WTC11 (cell line): ENCODE data around the gene CALN1. TPM values are rescaled to one million over a fixed set of nuclear protein-coding genes. Genes with fewer than 3 reads are reported as not detected.

Experiments used
- ATAC-seq: fragments of 200-7000 bp; cut with Tn5 transposase; 2 replicates; pipeline ENCODE4 v1.10.0; 2021; ENCODE audit warnings: mild to moderate bottlenecking, moderate library complexity
- CTCF ChIA-PET: fragments of 300-600 bp; sonication (Branson Sonifier 250); formaldehyde crosslinking; loops from one replicate; lab custom pipeline; 2021; ENCODE audit warnings: antibody characterized with exemption; lab: Charles Lee
- POLR2A ChIA-PET: fragments of 350-600 bp; sonication (Branson Sonifier 250); formaldehyde crosslinking; loops from one replicate; lab custom pipeline; 2021; ENCODE audit warnings: antibody characterized with exemption; lab: Charles Lee
- DNase-seq: peaks from one replicate; pipeline ENCODE4 v3.0.0; 2021; ENCODE audit warnings: low spot score
- H3K27ac Mint-ChIP-seq: 2 replicates; pipeline ENCODE4 v1.8.0; 2021; ENCODE audit warnings: mixed read lengths
- H3K27me3 Mint-ChIP-seq: 2 replicates; pipeline ENCODE4 v1.8.0; 2021; ENCODE audit warnings: low read depth, mild to moderate bottlenecking, moderate library complexity, mixed read lengths
- H3K36me3 Mint-ChIP-seq: 2 replicates; pipeline ENCODE4 v1.8.0; 2021; ENCODE audit warnings: mixed read lengths
- H3K4me1 Mint-ChIP-seq: 2 replicates; pipeline ENCODE4 v1.8.0; 2022; ENCODE audit warnings: mixed read lengths
- H3K4me3 Mint-ChIP-seq: 2 replicates; pipeline ENCODE4 v1.8.0; 2021; ENCODE audit warnings: mild to moderate bottlenecking, moderate library complexity, mixed read lengths
- H3K9me3 Mint-ChIP-seq: 2 replicates; pipeline ENCODE4 v1.8.0; 2021; ENCODE audit warnings: mixed read lengths
- ATF2 ChIP-seq: sonication (generic); formaldehyde crosslinking; IDR thresholded peaks from 2 replicates; pipeline ENCODE4 v1.8.1; 2022; ENCODE audit warnings: low read depth, missing genetic modification reagents, borderline replicate concordance
- E2F5 ChIP-seq: sonication (generic); formaldehyde crosslinking; IDR thresholded peaks from 2 replicates; pipeline ENCODE4 v1.8.1; 2022; ENCODE audit warnings: mild to moderate bottlenecking, moderate library complexity, missing genetic modification reagents
- ESRRA ChIP-seq: sonication (generic); formaldehyde crosslinking; IDR thresholded peaks from 2 replicates; pipeline ENCODE4 v1.8.1; 2022; ENCODE audit warnings: mild to moderate bottlenecking, missing genetic modification reagents, borderline replicate concordance
- FOXJ3 ChIP-seq: sonication (generic); formaldehyde crosslinking; IDR thresholded peaks from 2 replicates; pipeline ENCODE4 v1.9.0; 2021; ENCODE audit warnings: missing genetic modification reagents, mild to moderate bottlenecking, borderline replicate concordance
- FOXK1 ChIP-seq: sonication (generic); formaldehyde crosslinking; IDR thresholded peaks from 2 replicates; pipeline ENCODE4 v1.8.0; 2022; ENCODE audit warnings: mild to moderate bottlenecking, moderate library complexity, missing genetic modification reagents
- GTF2I ChIP-seq: fragments of 250-450 bp; sonication (Bioruptor Pico); conservative IDR thresholded peaks from 2 replicates; pipeline ENCODE4 v1.4.0; 2021; ENCODE audit warnings: mild to moderate bottlenecking
- IRF1 ChIP-seq: sonication (generic); formaldehyde crosslinking; IDR thresholded peaks from 2 replicates; pipeline ENCODE4 v1.8.0; 2023; ENCODE audit warnings: missing genetic modification reagents
- MXD4 ChIP-seq: fragments of 250-450 bp; sonication (Bioruptor Pico); IDR thresholded peaks from 2 replicates; pipeline ENCODE4 v1.8.0; 2021; ENCODE audit warnings: mild to moderate bottlenecking, moderate library complexity, borderline replicate concordance
- NFATC4 ChIP-seq: fragments of 250-450 bp; sonication (Bioruptor Pico); IDR thresholded peaks from 2 replicates; pipeline ENCODE4 v1.9.0; 2021; ENCODE audit warnings: mild to moderate bottlenecking
- NFE2L1 ChIP-seq: sonication (generic); formaldehyde crosslinking; IDR thresholded peaks from 2 replicates; pipeline ENCODE4 v1.8.1; 2023; ENCODE audit warnings: missing genetic modification reagents
- NFYB ChIP-seq: sonication (generic); formaldehyde crosslinking; conservative IDR thresholded peaks from 2 replicates; pipeline ENCODE4 v1.8.0; 2022; ENCODE audit warnings: low read depth, missing genetic modification reagents
- RELA ChIP-seq: sonication (generic); formaldehyde crosslinking; IDR thresholded peaks from 2 replicates; pipeline ENCODE4 v1.8.1; 2022; ENCODE audit warnings: missing genetic modification reagents, mild to moderate bottlenecking, borderline replicate concordance
- USF1 ChIP-seq: sonication (generic); formaldehyde crosslinking; IDR thresholded peaks from 2 replicates; pipeline ENCODE4 v1.8.0; 2022; ENCODE audit warnings: mild to moderate bottlenecking, missing genetic modification reagents
- ZBTB43 ChIP-seq: sonication (generic); formaldehyde crosslinking; IDR thresholded peaks from 2 replicates; pipeline ENCODE4 v1.8.1; 2023; ENCODE audit warnings: mild to moderate bottlenecking, missing genetic modification reagents
- ZNF232 ChIP-seq: sonication (generic); formaldehyde crosslinking; IDR thresholded peaks from 2 replicates; pipeline ENCODE4 v1.8.0; 2022; ENCODE audit warnings: mild to moderate bottlenecking, missing genetic modification reagents
- ZNF317 ChIP-seq: sonication (generic); formaldehyde crosslinking; IDR thresholded peaks from 2 replicates; pipeline ENCODE4 v1.8.1; 2023; ENCODE audit warnings: low read depth, mild to moderate bottlenecking, moderate library complexity, missing genetic modification reagents, borderline replicate concordance
- ZNF423 ChIP-seq: fragments of 250-450 bp; sonication (Bioruptor Pico); IDR thresholded peaks from 2 replicates; pipeline ENCODE4 v2.1.2; 2022; ENCODE audit warnings: mild to moderate bottlenecking, moderate library complexity
- total RNA-seq: library from RNA; stranded (reverse); gene quantifications from 3 replicates; pipeline ENCODE4 v1.2.3, GENCODE V29; 2021
- TF ChIP-seq, protein P1 (sequence below): sonication (generic); formaldehyde crosslinking; IDR thresholded peaks from 2 replicates; pipeline ENCODE4 v1.8.1; 2023; ENCODE audit warnings: mild to moderate bottlenecking, moderate library complexity, missing genetic modification reagents
- TF ChIP-seq, protein P2 (sequence below): fragments of 250-450 bp; sonication (Bioruptor Pico); IDR thresholded peaks from 2 replicates; pipeline ENCODE4 v1.8.0; 2021; ENCODE audit warnings: mild to moderate bottlenecking
- TF ChIP-seq, protein P3 (sequence below): sonication (generic); formaldehyde crosslinking; IDR thresholded peaks from 2 replicates; pipeline ENCODE4 v1.8.0; 2022; ENCODE audit warnings: mild to moderate bottlenecking, missing genetic modification reagents
- TF ChIP-seq, protein P4 (sequence below): sonication (generic); formaldehyde crosslinking; IDR thresholded peaks from 2 replicates; pipeline ENCODE4 v1.8.0; 2022; ENCODE audit warnings: mild to moderate bottlenecking, missing genetic modification reagents

Gene CALN1
- total RNA-seq, 1 experiment from 2014 or later, result 10.5 TPM

- TF ChIP-seq RELA (no peak), E2F5 (no peak)
- TF ChIP-seq, protein P1, sequence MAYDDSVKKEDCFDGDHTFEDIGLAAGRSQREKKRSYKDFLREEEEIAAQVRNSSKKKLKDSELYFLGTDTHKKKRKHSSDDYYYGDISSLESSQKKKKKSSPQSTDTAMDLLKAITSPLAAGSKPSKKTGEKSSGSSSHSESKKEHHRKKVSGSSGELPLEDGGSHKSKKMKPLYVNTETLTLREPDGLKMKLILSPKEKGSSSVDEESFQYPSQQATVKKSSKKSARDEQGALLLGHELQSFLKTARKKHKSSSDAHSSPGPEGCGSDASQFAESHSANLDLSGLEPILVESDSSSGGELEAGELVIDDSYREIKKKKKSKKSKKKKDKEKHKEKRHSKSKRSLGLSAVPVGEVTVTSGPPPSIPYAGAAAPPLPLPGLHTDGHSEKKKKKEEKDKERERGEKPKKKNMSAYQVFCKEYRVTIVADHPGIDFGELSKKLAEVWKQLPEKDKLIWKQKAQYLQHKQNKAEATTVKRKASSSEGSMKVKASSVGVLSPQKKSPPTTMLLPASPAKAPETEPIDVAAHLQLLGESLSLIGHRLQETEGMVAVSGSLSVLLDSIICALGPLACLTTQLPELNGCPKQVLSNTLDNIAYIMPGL, result no peak
Measured at GRCh38 chr7:71793251-71793650, 618.9 kb downstream of the CALN1 start (continued).

- TF ChIP-seq NFE2L1 (CRISPR knock-in tag) (no peak), NFATC4 (no peak), ZNF232 (no peak), ZNF317 (peak; percentile 100)
- TF ChIP-seq, protein P2, sequence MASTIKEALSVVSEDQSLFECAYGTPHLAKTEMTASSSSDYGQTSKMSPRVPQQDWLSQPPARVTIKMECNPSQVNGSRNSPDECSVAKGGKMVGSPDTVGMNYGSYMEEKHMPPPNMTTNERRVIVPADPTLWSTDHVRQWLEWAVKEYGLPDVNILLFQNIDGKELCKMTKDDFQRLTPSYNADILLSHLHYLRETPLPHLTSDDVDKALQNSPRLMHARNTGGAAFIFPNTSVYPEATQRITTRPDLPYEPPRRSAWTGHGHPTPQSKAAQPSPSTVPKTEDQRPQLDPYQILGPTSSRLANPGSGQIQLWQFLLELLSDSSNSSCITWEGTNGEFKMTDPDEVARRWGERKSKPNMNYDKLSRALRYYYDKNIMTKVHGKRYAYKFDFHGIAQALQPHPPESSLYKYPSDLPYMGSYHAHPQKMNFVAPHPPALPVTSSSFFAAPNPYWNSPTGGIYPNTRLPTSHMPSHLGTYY, result no peak
- no peak for DNase-seq
- Mint-ChIP-seq H3K9me3 (peaks cover 35% of the 10 kb centered on the region), H3K27ac (no peak overlapping the region), H3K4me1 (peaks cover 21% of the 10 kb centered on the region), H3K27me3 (peaks cover 6% of the 10 kb centered on the region), H3K4me3 (no peak overlapping the region), H3K36me3 (peaks cover 39% of the 10 kb centered on the region)
- POLR2A ChIA-PET, result no interaction called here
- CTCF ChIA-PET, result interaction anchor here (0.6 kb wide), 1 partner anchor 999 kb away, joined by 3 read pairs; no protein-coding TSS in a partner anchor
- ATAC-seq, result no peak
Measured at GRCh38 chr7:71787513-71787912, 624.6 kb downstream of the CALN1 start.

DNA sequence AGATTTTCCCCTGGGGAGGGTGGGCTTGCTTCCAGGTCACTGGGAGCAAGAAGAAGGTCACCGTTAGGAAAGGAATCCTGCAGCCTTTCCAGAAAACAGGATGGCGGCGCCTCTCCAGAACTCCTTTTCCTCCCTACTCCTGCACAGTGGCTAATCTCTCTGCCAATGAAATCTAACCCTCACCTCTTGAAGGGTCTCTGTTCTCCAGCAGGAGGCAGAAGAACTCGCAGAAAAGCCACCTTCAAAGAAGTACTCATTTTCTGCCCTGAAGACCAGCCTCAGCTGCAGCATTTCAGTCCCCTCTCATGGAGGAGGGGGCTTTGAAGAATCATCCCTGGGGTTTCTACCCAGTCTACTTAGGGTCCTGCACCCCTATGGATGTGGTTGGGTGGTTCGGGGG, 626.9 kb downstream of the CALN1 start:
- H3K9me3 Mint-ChIP-seq, result peaks cover 35% of the 10 kb centered on the region
- TF ChIP-seq NFYB (CRISPR knock-in tag), result no peak
- TF ChIP-seq, protein P3, sequence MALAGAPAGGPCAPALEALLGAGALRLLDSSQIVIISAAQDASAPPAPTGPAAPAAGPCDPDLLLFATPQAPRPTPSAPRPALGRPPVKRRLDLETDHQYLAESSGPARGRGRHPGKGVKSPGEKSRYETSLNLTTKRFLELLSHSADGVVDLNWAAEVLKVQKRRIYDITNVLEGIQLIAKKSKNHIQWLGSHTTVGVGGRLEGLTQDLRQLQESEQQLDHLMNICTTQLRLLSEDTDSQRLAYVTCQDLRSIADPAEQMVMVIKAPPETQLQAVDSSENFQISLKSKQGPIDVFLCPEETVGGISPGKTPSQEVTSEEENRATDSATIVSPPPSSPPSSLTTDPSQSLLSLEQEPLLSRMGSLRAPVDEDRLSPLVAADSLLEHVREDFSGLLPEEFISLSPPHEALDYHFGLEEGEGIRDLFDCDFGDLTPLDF (CRISPR knock-in tag), result no peak
- TF ChIP-seq USF1, result no peak
- no peak for TF ChIP-seq NFATC4
- TF ChIP-seq ZNF232, result no peak
- TF ChIP-seq ZNF423 (CRISPR knock-in tag), result no peak
- no peak for TF ChIP-seq ZBTB43 (CRISPR knock-in tag)
- TF ChIP-seq GTF2I (CRISPR knock-in tag), result no peak
- no peak for TF ChIP-seq MXD4 (CRISPR knock-in tag)
- TF ChIP-seq, protein P4, sequence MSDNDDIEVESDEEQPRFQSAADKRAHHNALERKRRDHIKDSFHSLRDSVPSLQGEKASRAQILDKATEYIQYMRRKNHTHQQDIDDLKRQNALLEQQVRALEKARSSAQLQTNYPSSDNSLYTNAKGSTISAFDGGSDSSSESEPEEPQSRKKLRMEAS, result no peak
- TF ChIP-seq FOXK1, result no peak
- TF ChIP-seq ESRRA, result no peak
- TF ChIP-seq ATF2 (CRISPR knock-in tag), result no peak
- no peak for TF ChIP-seq IRF1 (CRISPR knock-in tag)
- TF ChIP-seq, protein P2, result no peak
- no peak for TF ChIP-seq FOXJ3 (CRISPR knock-in tag)
- H3K27ac Mint-ChIP-seq, result no peak overlapping the region
- ATAC-seq, result peak; percentile 23
- no peak overlapping the region for H3K4me3 Mint-ChIP-seq
- ChIA-PET POLR2A (no interaction called here), CTCF (interaction anchor here (0.6 to 2.4 kb wide), 2 partner anchors 33 to 90 kb away, joined by 4 to 12 read pairs; no protein-coding TSS in a partner anchor)
- peaks cover 6% of the 10 kb centered on the region for H3K27me3 Mint-ChIP-seq
- peaks cover 37% of the 10 kb centered on the region for H3K36me3 Mint-ChIP-seq
- no peak for DNase-seq
- peaks cover 32% of the 10 kb centered on the region for H3K4me1 Mint-ChIP-seq
